Femur (tissue), 1 donor: Measurements from ENCODE around the gene PXMP2.

Experiments
- DNase-seq: peaks from one replicate; pipeline ENCODE4 v3.0.0-alpha.2; 2017

PXMP2 gene

GRCh38 chr12:132687211-132688164 lies at the start of gene PXMP2, which contains the start of gene POLE:
Gene PXMP2, plus strand, starts transcription at chr12:132687587. Its CDS starts 84 bp downstream, at chr12:132687671.
Gene POLE, minus strand, starts transcription at chr12:132687342. Its CDS starts 27 bp downstream, at chr12:132687315.
- DNase-seq, result peak; percentile 96

- no peak for DNase-seq
These were observed 49.6 kb upstream of the PXMP2 start for GRCh38 chr12:132637811-132638210.

- DNase-seq, result no peak
These were observed 48.6 kb upstream of the PXMP2 start for GRCh38 chr12:132638541-132639408.

GRCh38 chr12:132639956-132640520 lies 47.3 kb upstream of the PXMP2 start:
- DNase-seq, result no peak

GRCh38 chr12:132640936-132641335 lies 46.5 kb upstream of the PXMP2 start:
- no peak for DNase-seq

- no peak for DNase-seq
These were observed 45.4 kb upstream of the PXMP2 start for GRCh38 chr12:132641811-132642650.

DNA sequence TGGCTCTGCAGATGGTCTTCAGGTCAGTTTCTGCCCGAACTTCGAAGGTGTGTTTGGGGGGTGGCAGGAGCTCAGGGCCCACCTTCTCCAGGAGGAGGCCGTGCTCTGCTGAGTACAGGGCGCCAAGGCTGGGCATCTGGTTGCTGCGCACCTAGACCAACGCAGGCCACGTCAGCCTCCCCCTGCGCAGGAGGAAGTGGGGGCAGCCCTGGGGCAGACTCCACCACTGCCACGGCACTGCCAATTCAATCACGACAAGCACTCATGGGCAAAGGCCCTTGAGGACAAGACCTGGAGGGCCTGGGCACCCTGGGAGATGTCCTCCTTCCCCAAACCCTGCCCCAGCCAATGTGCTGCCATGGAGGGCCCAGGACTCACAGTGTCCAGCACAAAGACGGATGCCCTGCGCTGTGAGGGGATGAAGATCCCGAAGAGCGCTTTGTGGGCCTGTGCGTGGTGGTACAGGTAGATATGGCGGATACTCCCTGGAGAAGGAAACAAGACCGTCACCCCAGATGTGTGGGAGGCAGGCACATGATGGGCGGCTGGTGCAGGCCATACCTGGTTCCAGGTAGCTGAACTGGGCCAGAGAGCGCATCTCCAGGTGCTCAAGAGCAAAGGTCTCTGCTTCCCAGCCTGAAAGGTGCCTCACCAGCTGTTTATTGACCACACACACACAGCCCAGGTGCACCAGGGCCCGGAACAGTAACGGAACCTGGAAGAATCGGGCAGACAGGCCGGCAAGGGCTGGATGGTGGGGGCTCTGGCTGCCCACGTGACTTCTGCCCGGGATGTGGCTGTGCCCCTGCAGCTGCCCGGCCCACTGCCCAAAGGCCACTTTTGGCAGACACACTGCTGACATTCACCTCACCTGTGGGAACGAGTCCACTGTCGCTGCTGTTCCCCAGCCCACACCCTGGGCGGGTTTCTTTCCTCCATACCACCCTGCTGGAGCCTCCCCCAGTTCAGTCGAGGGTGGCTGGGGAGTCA lies 44.2 kb upstream of the PXMP2 start:
- no peak for DNase-seq

GRCh38 chr12:132646850-132647249 lies 40.5 kb upstream of the PXMP2 start:
- DNase-seq, result no peak

DNA sequence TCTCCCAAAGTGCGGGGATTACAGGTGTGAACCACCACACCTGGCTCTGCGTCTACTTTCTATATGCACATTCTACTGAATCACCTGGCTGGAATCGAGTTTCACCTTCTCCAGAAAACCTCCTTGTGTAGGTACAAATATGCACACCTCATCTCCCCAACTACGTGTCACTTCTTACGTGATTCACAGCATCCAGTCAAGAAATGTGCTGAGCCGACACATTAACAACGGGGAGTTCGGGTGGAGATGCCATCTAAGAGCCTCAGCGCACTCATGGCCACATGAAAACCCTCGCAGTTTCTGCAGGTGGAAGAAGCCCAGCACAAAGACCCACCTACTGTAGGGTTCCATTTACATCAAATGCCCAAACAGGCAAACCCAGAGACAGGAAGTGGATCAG lies 39.5 kb upstream of the PXMP2 start:
- DNase-seq, result no peak

GRCh38 chr12:132648616-132649225 lies 38.7 kb upstream of the PXMP2 start:
- no peak for DNase-seq

DNA sequence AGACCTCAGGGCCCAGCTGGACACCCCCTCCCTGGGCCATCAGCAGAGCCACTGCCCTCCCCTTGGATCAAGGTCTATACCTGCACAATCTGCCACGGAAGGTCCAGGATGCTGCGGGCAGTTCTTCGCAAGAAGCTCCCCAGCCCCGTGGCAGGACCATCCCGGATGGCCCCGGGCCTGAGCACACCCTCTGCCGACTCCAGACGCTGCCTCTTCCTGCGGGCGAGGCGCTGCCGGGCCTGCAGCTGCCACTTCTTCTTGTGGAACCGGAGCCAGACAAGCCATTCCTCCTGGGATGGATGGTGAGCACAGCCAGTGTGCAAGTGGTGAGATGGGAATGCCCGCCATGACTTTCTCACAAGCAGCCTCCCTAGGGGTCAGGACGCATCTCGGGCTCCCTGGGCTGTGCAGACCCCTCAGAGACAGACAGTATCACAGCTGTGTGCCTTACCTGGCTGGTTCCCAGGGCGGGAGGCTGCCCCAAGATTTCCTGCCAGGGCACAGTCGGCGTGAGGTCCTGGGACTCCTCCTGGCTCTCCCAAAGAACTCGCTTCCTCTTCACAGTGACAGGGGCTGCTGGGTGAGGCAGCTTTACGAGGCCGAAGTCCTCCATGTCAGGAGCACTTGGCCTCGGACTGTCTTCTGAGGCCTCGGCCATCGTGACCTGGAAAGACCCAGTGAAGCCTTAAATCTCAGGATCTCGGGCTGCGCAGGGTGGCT lies 38.0 kb upstream of the PXMP2 start:
- no peak for DNase-seq

GRCh38 chr12:132651444-132652100 lies 35.8 kb upstream of the PXMP2 start:
- DNase-seq, result no peak

- no peak for DNase-seq
These were observed 33.7 kb upstream of the PXMP2 start for GRCh38 chr12:132653567-132654290.

GRCh38 chr12:132657004-132657727 lies 30.2 kb upstream of the PXMP2 start:
- DNase-seq, result no peak

DNA sequence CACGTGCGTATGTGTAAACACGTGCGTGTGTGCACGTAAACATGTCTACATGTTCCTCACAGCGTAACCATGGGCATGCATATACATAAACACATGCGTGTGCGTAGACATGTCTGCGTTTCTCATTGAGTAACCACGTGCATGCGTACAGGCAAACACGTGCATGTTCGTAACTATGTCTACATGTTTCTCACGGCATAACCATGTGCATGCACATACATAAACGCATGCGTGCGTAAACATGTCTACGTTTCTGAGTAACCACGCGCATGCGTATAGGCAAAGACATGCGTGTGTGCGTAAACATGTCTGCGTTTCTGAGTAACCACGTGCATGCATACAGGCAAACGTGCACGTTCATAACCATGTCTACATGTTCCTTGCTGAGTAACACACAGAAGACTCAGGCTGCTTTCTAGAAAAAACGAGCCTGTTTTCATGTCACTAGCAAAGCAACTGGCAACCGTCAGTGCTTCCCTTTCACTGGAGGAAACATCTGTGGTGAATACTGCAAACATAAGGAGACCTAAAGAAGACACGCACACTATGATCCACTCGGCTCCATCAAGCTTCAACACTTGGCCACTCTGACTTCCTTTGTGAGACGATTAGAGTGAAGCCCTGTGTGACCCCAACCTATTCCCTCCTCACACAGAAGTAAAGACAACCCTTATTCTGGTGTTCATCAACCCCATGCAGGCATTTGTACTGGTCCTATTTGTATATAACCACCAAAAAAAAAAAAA lies 29.1 kb upstream of the PXMP2 start:
- DNase-seq, result no peak

- no peak for DNase-seq
These were observed 28.2 kb upstream of the PXMP2 start for GRCh38 chr12:132659146-132659545.

DNA sequence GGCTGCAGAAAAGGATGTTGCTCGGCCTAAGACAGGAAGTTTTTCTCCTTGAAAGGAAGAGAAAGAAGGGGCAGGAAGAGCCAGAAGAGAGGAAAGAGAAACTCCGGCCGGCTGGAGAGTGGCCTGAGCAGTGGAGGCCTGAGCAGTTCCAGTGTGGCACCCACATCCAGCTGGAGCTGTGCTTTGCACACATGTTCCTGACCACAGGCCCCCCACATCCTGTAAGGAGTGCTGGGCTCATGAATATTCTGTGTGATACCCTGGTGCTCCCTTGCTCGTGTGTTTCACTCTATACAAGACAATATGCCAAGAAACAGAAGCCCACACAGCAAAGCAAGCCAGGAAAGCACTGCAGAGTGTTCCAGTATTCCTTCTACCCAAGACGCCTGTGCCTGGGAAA lies 27.3 kb upstream of the PXMP2 start:
- no peak for DNase-seq
